ENCODE results near the gene IL1RL2. TPM values are rescaled to one million over a fixed set of nuclear protein-coding genes. Genes with fewer than 3 reads are reported as not detected.

IL1RL2 gene
- total RNA-seq, 1 experiment from 2014 or later, result not detected

DNA sequence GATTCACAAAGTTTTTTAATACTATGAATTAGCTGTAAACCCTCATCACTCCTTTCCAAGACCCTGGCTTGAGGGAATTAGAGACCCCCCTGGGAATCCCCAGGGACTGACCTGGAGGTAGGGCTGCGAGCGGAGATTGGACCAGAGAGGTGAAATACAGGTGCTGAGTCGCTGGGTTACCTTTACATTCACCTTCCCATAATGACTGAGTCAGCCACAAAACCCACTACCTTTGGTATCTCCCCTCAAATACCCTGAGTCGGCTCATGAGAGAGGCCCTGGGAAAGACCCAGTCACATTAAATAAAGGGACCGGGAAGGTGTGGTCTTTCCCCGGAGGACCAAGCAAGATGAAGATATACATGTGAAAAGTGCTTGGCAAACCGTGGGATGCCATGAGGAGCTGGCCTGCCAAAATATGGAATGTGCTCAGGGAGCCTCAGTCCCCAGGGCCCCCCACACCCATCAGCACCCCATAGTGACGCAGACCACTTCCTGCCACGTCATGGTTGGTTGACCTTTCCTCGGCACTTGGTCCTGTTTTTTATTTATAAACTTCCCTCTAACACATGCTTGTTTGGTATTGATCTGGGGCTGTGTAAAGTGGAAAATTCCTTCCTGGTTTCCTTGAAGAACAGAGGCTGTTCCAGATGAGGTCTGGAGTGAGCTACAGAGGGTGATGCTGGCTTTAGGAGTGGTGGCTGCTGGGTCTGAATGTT, 51.4 kb downstream of the IL1RL2 start:
- peak; percentile 46 for DNase-seq (ENCODE audit: low read depth)

DNA sequence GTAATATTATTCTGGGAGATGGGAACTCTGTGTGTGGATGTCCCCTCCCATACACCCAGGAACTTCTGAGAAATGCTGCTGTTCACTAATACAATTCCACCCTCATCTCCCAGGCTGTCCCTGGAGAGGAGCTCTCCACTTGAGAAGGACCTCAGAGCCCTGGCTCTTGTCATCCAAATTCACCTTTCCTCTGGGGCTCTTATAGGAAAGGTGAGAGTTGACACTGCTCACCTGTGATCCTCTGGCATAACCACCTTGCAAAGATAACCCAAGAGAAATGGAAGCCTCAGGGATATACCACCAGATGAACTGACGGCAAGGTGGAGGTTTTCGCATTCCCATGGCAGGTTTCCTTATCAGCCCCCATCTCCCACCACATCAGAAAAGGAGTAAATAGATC, 52.0 kb downstream of the IL1RL2 start:
- no peak for DNase-seq (ENCODE audit: low read depth)

DNA sequence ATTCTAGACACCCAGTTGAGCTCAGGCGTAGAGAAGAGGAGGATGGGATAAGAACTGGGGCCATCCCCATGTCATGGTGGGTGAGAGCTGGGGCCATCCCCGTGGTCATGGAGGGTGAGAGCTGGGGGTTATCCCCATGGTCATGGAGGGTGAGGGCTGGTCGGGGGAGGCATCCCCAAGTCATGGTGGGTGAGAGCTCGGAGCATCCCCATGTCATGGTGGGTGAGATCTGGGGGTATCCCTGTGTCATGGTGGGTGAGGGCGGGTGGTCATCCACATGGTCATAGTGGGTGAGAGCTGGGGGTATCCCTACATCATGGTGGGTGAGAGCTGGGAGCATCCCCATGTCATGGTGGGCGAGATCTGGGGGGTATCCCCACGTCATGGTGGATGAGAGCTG, 52.5 kb downstream of the IL1RL2 start:
- no peak for DNase-seq (ENCODE audit: low read depth)

DNA sequence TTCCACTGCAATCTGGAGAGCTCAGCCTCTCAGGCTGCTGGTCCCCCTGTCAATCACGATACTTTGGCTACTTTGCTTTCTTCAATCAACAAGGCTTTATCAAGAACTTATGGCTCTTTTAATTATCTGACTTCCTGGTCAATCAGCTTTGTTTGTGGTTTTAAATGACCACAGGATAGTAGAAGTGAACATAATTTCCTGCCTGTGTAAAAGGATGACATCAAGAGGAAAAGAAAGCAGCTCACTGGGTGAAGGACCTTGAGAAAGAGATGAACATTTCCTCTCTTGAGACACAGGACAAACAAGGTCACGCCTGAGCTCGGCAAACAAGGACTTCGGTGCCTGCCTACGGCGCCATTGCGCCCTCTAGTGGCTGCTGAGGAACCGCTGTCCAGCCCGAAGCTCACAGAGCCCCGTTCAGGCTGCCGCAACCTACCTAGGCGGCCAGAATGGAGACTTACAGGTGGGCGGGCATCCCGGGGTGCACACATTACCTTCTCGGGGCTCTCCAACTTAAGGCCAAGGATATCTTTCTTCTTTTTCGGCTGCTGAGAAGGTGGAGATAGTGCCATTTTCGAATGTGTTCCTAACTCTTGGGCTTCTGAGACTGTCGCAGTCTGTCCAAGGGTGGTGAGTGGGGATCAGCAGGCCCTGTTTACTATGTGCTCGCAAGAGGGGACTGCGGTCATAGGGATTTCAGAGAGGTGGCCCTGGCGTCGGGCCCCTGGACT, 54.0 kb downstream of the IL1RL2 start:
- peak; percentile 87 for DNase-seq (ENCODE audit: low read depth)

- DNase-seq (ENCODE audit: low read depth), result no peak
Measured at GRCh38 chr2:102241616-102242305, 54.9 kb downstream of the IL1RL2 start.

DNA sequence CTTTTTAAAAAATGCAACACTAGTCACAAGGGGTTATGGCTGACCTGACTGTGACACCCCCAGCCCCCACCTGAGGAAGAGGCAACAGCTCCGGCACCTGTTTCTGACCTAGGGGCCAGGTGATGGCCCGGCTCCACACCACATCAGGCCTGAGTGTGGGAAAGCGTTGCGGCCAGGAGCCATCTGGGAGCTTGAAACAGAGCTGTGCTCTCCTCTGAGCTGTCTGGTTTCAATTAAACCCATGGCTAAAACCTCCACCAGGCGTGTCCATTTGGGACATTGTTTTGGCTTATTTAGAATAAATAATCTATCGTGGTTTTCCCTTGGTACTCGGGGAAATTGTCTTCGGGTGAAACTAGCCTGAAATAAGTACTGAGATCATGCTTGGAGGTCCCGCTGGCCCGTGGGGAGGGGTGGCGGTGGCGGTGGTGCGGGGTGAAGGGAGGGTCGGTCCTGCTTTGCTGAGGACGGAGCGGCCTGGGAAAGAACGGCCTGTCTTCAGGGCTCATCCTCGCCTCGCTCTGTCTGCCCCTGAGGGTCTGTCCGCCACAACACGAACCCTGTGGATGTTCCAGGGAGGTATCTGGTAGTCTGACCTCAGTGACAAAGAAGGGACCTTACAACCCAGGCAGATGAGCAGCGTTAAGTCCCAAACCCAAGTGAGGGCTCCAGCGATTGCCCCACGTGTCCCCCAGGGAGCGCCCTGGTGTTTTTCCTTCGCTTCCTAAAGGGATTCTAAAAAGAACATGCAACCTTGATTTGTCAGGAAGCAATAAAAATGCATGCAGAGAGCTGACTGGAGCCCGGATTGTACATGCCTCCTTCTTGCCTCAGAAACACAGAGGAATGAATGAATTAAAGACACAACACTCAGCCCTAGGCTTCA, 58.7 kb downstream of the IL1RL2 start:
- DNase-seq (ENCODE audit: low read depth), result no peak

DNA sequence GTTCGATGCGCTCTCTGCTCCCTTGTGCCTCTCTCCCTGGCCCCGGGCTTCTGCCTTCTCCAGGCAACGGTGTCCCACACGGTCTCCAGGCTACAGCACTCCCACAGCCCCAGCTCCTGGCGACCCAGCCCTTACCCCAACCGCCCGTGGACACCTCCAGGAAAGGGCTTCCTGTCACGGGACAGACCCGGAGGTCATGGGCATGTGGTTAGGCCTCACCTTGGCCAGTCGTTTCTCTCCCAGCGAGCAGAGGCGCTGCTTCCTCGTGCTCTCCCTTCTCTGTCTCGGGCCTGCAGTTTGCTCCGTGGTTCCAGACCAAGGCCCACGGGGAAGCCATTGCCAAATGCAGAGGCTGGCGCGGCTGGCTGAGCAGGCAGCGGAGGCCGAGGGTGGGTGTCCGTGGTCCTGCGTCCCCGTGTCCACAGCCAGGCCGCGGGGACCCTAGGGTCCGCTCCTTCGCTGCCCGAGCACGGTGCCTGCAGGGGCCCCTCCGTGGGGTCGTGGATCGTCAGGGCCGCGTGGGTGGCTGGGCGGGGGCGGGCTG, 63.5 kb downstream of the IL1RL2 start:
- no peak for DNase-seq (ENCODE audit: low read depth)

- no peak for DNase-seq (ENCODE audit: low read depth)
Measured at GRCh38 chr2:102251042-102251848, 64.4 kb downstream of the IL1RL2 start.

- no peak for DNase-seq (ENCODE audit: low read depth)
Measured at GRCh38 chr2:102251849-102252203, 65.0 kb downstream of the IL1RL2 start.

GRCh38 chr2:102252236-102252635, 65.4 kb downstream of the IL1RL2 start:
- DNase-seq (ENCODE audit: low read depth), result no peak

GRCh38 chr2:102253140-102253752, 66.4 kb downstream of the IL1RL2 start:
- no peak for DNase-seq (ENCODE audit: low read depth)

GRCh38 chr2:102253753-102254150, 66.9 kb downstream of the IL1RL2 start:
- DNase-seq (ENCODE audit: low read depth), result no peak

- DNase-seq (ENCODE audit: low read depth), result no peak
Measured at GRCh38 chr2:102256276-102256675, 69.5 kb downstream of the IL1RL2 start.

DNA sequence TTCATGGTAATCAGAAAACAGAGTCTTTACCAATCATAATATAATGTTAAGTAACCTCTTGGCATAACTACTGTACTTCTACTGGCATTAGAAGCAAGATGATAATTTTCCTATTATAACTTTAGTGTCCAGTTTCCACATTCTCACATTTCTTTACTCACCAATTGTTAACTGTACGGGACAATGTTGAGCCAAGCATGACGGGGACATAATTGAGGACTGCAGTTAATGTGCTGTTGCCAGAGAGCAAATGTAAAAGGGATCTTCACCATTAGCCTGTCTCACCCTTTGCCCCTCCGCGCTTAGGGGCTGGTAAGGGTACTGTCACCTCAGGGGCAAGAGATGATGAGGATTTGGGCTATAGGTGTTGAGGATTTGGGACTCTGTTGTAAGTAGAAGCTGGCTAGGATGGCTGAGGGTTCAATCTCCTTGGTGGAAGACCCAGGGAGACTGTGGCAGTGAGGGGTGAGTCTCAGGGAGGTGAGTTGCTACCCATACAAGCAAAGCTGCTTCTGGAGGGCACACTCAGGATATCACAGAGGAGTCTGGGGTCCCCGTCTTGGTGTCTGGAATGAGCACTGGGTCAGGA, 70.1 kb downstream of the IL1RL2 start:
- no peak for DNase-seq (ENCODE audit: low read depth)

GRCh38 chr2:102258025-102258385, 71.2 kb downstream of the IL1RL2 start:
- peak; percentile 25 for DNase-seq (ENCODE audit: low read depth)

DNA sequence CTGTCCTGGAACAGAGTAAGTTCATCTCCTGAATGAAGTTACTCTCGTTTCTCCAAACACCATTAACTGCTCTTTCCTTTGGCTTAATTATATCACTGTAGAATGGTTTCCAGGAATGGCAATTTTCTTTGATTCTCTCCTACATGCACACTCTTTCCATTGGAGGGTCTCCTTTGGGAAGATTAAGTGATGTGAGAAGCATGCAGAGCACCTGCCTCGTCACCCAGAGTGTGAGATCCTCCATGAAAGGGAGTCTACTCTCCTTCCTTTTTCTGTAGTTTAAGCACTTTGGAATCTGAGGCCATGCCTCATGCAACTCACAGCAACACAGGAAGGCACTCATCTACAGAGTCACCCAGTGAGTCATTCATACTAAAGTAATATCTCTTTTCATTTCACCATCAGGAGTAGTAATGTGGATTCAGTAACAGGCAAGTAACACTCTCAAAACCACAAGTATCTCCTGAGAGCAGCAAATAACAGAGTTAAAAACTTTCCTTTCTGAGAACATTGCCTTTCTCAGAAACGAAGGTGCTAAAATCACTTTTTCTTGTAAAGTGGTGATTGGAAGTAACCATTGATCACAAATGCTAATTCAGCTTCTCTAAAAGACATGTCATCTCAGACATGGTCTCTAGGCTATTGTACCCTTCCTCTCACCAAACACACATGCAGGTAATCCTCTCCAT, 71.7 kb downstream of the IL1RL2 start:
- DNase-seq (ENCODE audit: low read depth), result peak; percentile 95

DNA sequence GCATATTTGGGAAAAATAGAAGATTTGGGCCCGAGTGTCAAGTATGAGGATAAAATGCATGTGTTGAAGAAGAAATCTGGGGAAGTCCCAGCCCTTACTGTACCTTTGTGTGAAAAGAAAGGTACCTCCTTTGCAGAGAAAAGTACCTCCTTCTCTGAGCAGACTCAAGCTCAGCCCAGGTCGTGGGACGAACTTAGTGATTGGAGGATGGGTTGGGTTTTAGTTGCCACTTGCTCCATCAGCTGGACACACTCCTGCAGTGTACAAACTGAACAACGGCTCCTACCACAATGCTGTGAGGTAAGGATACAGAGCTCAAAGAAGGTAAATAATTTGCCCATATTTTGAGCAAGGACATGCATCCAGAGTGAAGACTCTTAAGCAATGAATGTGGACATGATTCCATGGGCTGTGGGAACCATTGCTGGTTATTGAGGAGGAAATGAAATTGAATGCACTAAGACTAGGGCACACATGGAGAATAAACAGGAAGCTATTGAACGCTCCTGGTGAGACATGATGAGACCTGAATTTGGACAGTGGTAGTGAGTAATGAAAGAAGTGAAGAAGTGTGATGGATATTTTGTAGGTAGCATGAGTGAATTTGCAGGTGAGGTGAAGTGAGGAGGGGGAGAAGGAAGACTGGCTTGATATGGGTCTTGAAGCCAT, 74.8 kb downstream of the IL1RL2 start:
- DNase-seq (ENCODE audit: low read depth), result no peak

All from HT1080 (cell line).